Keratinocyte (primary cell): ENCODE results near the gene TNFAIP3. TPM values are rescaled to one million over a fixed set of nuclear protein-coding genes. Genes with fewer than 3 reads are reported as not detected.

ENCODE experiments used
- DNase-seq: peaks from one replicate; pipeline ENCODE4 v3.0.0-alpha.2; 2011; ENCODE audit warnings: low read depth, missing footprints, low spot score
- FAIRE-seq: peaks from 2 replicates; lab custom pipeline; 2011; peaks lifted over from hg19 to GRCh38; lab: Jason Lieb, UNC
- H2AFZ ChIP-seq: 2 replicates; pipeline ENCODE4 v1.6.0; 2012; ENCODE audit warnings: low read length, control low read depth, inconsistent platforms; ENCODE audit not compliant: control insufficient read depth
- H3K27ac ChIP-seq: 2 replicates; pipeline ENCODE4 v1.5.1; 2011; ENCODE audit warnings: low read length; ENCODE audit not compliant: control insufficient read depth, insufficient read depth
- H3K27me3 ChIP-seq: 3 replicates; pipeline ENCODE4 v1.6.0; 2011; ENCODE audit warnings: low read length; ENCODE audit not compliant: control insufficient read depth, insufficient read depth; ENCODE audit errors: extremely low read depth
- H3K36me3 ChIP-seq, 2 experiments: 2 replicates in 1 of 2; 3 replicates in 1 of 2; pipeline ENCODE4 v1.5.1; 2011; ENCODE audit warnings: low read length in 2 of 2, mild to moderate bottlenecking in 1 of 2; ENCODE audit not compliant: control insufficient read depth in 2 of 2, insufficient read depth in 2 of 2; ENCODE audit errors: extremely low read depth in 1 of 2
- H3K4me1 ChIP-seq: 3 replicates; pipeline ENCODE4 v1.5.1; 2011; ENCODE audit warnings: low read length; ENCODE audit not compliant: control insufficient read depth, insufficient read depth; ENCODE audit errors: extremely low read depth
- H3K4me2 ChIP-seq: 3 replicates; pipeline ENCODE4 v1.6.0; 2011; ENCODE audit warnings: low read depth, low read length; ENCODE audit not compliant: control insufficient read depth, insufficient read depth; ENCODE audit errors: extremely low read depth
- H3K4me3 ChIP-seq, 3 experiments: fragments of 200-600 bp in 1 of 3; sonication (generic) in 1 of 3; 2 replicates in 2 of 3; 3 replicates in 1 of 3; pipeline ENCODE4 v1.5.1; 2011 to 2016; ENCODE audit warnings: low read length in 3 of 3, mild to moderate bottlenecking in 3 of 3, control low read depth in 2 of 3, inconsistent platforms in 1 of 3, low read depth in 1 of 3, mixed read lengths in 1 of 3, mixed run types in 1 of 3, moderate library complexity in 1 of 3; ENCODE audit not compliant: control insufficient read depth in 2 of 3, insufficient read depth in 2 of 3; ENCODE audit errors: extremely low read depth in 1 of 3
- H3K79me2 ChIP-seq: 2 replicates; pipeline ENCODE4 v1.6.0; 2012; ENCODE audit warnings: low read length; ENCODE audit not compliant: control insufficient read depth, insufficient read depth
- H3K9ac ChIP-seq: 3 replicates; pipeline ENCODE4 v1.6.0; 2011; ENCODE audit warnings: low read length; ENCODE audit not compliant: control insufficient read depth, insufficient read depth; ENCODE audit errors: extremely low read depth
- H3K9me1 ChIP-seq: 3 replicates; pipeline ENCODE4 v1.6.0; 2011; ENCODE audit warnings: low read length; ENCODE audit not compliant: control insufficient read depth, insufficient read depth; ENCODE audit errors: extremely low read depth
- H3K9me3 ChIP-seq: 2 replicates; pipeline ENCODE4 v1.5.1; 2012; ENCODE audit warnings: low read depth, low read length; ENCODE audit not compliant: control insufficient read depth
- H4K20me1 ChIP-seq: 3 replicates; pipeline ENCODE4 v1.6.0; 2011; ENCODE audit warnings: low read length; ENCODE audit not compliant: control insufficient read depth, insufficient read depth; ENCODE audit errors: extremely low read depth
- CTCF ChIP-seq, 3 experiments: IDR thresholded peaks in 1 of 3; conservative IDR thresholded peaks in 1 of 3; optimal IDR thresholded peaks in 1 of 3; 2 replicates in 2 of 3; 3 replicates in 1 of 3; pipeline versions ENCODE3 to v1.5.1; 2011; ENCODE audit warnings: low read length in 3 of 3, mild to moderate bottlenecking in 3 of 3, moderate library complexity in 2 of 3, control low read depth in 1 of 3, inconsistent platforms in 1 of 3; ENCODE audit not compliant: insufficient read depth in 2 of 3; ENCODE audit errors: extremely low read depth in 1 of 3
- EZH2 ChIP-seq: IDR thresholded peaks from one replicate; pipeline ENCODE4 v1.6.1; 2012; ENCODE audit warnings: inconsistent platforms, mild to moderate bottlenecking, low read length, moderate library complexity
- dilution Hi-C: fragments of 300-500 bp; cut with MboI; formaldehyde crosslinking; loops from one replicate; pipeline ENCODE4 v1.7.0; 2020; ENCODE audit warnings: low sequenced_read_pairs; ENCODE audit not compliant: extremely low pct_ligation_motif_present
- polyA plus RNA-seq, 5 experiments: library from polyadenylated mRNA; depleted of rRNA in 3 of 5; stranded (reverse) in 3 of 5; stranded (forward) in 1 of 5; unstranded in 1 of 5; fragments of >200 nt; gene quantifications; 1 replicate in 1 of 5; 2 replicates in 3 of 5; 3 replicates in 1 of 5; pipeline versions ENCODE4 v1.2.1 to v1.2.3, GENCODE V29; 2011 to 2012; ENCODE audit warnings: missing spikeins in 2 of 5, low read depth in 1 of 5, low replicate concordance in 1 of 5

Gene TNFAIP3
- polyA plus RNA-seq, 1 donor (not counting 4 experiments of a cell fraction or from before 2014, with no cell fraction given), result 141 TPM

- no peak overlapping the region for H3K9ac ChIP-seq
- DNase-seq, result no peak
- TF ChIP-seq CTCF (optimal IDR thresholded peaks at IDR 0.05 in 1 of 3, IDR thresholded peaks at IDR 0.05 in 1 of 3, conservative IDR thresholded peaks at IDR 0.05 in 1 of 3; ENCODE audit: extremely low read depth in 1 of 3, insufficient read depth in 2 of 3, low read length in 3 of 3) (no peak), EZH2 (no peak)
- H3K9me3 ChIP-seq, result no peaks in the 10 kb centered on the region
- no peak for FAIRE-seq
- peaks cover 38% of the 10 kb centered on the region for H3K4me1 ChIP-seq
- no peaks in the 10 kb centered on the region for H3K36me3 ChIP-seq
- no peak overlapping the region for H3K4me2 ChIP-seq
- dilution Hi-C loops, result no loop called here
- H4K20me1 ChIP-seq, result no peaks in the 10 kb centered on the region
- no peaks in the 10 kb centered on the region for H3K27me3 ChIP-seq
- no peaks in the 10 kb centered on the region for H3K9me1 ChIP-seq
- H3K4me3 ChIP-seq, result no peak overlapping the region
- no peaks in the 10 kb centered on the region for H3K79me2 ChIP-seq
- no peak overlapping the region for H3K27ac ChIP-seq
- no peak overlapping the region for H2AFZ ChIP-seq
Observed at GRCh38 chr6:137848672-137849071, 18.4 kb upstream of the TNFAIP3 start.

GRCh38 chr6:137849181-137849980 is 17.7 kb upstream of the TNFAIP3 start:
- Histone ChIP-seq H3K4me3 (no peak overlapping the region), H3K9ac (peak overlapping the region; percentile 9), H4K20me1 (no peaks in the 10 kb centered on the region), H3K4me2 (no peak overlapping the region), H3K36me3 (no peaks in the 10 kb centered on the region), H3K4me1 (peaks cover 44% of the 10 kb centered on the region), H3K79me2 (no peaks in the 10 kb centered on the region), H3K9me3 (no peaks in the 10 kb centered on the region), H3K27me3 (no peaks in the 10 kb centered on the region), H3K27ac (peak overlapping the region; percentile 57), H2AFZ (peak overlapping the region; percentile 36), H3K9me1 (no peaks in the 10 kb centered on the region)
- dilution Hi-C loops, result no loop called here
- no peak for TF ChIP-seq EZH2
- TF ChIP-seq CTCF (optimal IDR thresholded peaks at IDR 0.05 in 1 of 3, IDR thresholded peaks at IDR 0.05 in 1 of 3, conservative IDR thresholded peaks at IDR 0.05 in 1 of 3; ENCODE audit: extremely low read depth in 1 of 3, insufficient read depth in 2 of 3, low read length in 3 of 3), result no peak
- FAIRE-seq (no peak), DNase-seq (no peak)
